Fibroblast of lung (primary cell): ENCODE measurements around the gene NOL11.

Experiments
- EZH2 ChIP-seq: IDR thresholded peaks from 2 replicates; pipeline ENCODE4 v1.5.1; 2012; ENCODE audit warnings: low read length, control low read depth, mild to moderate bottlenecking; ENCODE audit errors: missing control alignments
- TF ChIP-seq, protein P1 (sequence below), 2 donors: IDR thresholded peaks in 1 of 2; conservative IDR thresholded peaks in 1 of 2; 1 replicate in 1 of 2; 2 replicates in 1 of 2; pipeline ENCODE4 v1.5.1; 2011 to 2012; ENCODE audit warnings: low read length in 2 of 2, control low read depth in 1 of 2, inconsistent platforms in 1 of 2, low read depth in 1 of 2, mild to moderate bottlenecking in 1 of 2

DNA sequence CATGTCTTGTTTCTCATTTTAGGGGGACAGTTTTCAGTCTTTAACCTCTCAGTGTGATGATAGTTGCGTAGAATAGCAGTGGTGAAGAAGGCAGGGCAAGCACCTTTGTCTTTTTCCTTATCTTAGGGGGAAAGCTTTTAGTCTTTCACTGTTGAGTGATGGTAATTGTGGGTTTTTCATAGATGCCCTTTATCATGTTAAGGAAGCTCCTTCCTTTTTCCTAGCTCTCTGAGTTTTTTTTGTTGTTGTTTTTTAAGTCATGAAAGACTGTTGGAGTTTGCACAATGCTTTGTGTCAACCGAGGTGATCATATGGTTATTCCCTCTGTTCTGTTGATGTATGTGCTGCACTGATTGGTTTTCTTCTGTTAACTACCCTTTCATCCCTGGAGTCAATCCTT is 15.7 kb downstream of the NOL11 start:
- TF ChIP-seq, protein P1, sequence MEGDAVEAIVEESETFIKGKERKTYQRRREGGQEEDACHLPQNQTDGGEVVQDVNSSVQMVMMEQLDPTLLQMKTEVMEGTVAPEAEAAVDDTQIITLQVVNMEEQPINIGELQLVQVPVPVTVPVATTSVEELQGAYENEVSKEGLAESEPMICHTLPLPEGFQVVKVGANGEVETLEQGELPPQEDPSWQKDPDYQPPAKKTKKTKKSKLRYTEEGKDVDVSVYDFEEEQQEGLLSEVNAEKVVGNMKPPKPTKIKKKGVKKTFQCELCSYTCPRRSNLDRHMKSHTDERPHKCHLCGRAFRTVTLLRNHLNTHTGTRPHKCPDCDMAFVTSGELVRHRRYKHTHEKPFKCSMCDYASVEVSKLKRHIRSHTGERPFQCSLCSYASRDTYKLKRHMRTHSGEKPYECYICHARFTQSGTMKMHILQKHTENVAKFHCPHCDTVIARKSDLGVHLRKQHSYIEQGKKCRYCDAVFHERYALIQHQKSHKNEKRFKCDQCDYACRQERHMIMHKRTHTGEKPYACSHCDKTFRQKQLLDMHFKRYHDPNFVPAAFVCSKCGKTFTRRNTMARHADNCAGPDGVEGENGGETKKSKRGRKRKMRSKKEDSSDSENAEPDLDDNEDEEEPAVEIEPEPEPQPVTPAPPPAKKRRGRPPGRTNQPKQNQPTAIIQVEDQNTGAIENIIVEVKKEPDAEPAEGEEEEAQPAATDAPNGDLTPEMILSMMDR (conservative IDR thresholded peaks at IDR 0.05 in 1 of 2, IDR thresholded peaks at IDR 0.05 in 1 of 2; ENCODE audit: low read depth in 1 of 2, low read length in 2 of 2), result no peak
- no peak for TF ChIP-seq EZH2
